GM21381 (cell line): Measurements from ENCODE around the gene CNOT2.
"Not testable (repeated sequence)": the region's sequence is repeated elsewhere in the genome, so short reads cannot be mapped to it uniquely, and the experiment has no call there.

Experiments
- ATAC-seq: cut with Tn5 transposase; IDR thresholded peaks from one replicate; pipeline ENCODE4 v1.9.1; 2021; ENCODE audit warnings: mild to moderate bottlenecking, moderate library complexity; ENCODE audit not compliant: unreplicated experiment

CNOT2 gene

DNA sequence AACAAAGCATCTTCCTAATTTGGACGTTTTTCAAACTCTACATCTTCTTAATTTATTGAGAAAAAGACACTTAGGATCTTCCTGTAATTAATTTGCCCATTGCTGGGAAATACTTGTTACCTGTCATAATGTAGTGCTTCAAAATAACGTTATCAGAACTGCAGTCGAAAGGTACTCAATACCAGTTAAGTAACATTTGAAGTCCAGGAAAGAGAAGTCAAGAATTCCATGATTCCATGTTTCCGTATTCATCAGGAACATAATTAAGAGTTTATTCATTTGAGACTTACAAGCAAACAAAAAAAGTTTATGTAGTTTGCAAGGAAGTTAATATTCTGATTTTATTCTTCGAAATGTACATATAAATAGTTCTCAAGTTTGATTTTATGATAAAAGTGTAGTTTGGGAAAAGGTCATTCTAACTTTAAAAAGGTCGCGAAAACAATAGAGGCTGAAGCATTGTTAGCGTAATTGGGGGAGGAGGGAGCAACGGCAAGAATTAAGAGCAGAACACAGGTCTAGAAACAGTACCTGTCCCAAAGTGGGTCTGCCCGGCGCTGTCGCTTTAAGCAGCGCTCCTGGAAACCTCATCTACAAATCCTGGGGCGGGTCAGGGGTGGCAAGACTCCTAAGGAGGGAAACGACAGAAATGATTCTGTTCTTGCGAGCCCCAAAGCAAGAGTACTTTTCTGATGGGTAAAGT is 121.6 kb downstream of the CNOT2 start:
- ATAC-seq, result no peak

DNA sequence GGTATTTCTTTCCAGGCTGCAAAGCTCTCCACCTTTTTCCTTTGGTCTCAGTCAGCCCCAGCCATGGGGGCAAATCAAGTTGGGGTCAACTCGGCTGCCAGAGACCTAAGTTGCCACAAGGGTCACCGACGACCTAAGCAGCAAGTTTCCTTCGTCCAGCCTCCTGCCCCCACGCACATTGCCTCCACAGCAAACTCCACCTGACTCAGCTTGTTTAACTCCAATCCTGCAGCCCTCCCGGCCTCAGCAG is 122.1 kb downstream of the CNOT2 start:
- ATAC-seq, result no peak

DNA sequence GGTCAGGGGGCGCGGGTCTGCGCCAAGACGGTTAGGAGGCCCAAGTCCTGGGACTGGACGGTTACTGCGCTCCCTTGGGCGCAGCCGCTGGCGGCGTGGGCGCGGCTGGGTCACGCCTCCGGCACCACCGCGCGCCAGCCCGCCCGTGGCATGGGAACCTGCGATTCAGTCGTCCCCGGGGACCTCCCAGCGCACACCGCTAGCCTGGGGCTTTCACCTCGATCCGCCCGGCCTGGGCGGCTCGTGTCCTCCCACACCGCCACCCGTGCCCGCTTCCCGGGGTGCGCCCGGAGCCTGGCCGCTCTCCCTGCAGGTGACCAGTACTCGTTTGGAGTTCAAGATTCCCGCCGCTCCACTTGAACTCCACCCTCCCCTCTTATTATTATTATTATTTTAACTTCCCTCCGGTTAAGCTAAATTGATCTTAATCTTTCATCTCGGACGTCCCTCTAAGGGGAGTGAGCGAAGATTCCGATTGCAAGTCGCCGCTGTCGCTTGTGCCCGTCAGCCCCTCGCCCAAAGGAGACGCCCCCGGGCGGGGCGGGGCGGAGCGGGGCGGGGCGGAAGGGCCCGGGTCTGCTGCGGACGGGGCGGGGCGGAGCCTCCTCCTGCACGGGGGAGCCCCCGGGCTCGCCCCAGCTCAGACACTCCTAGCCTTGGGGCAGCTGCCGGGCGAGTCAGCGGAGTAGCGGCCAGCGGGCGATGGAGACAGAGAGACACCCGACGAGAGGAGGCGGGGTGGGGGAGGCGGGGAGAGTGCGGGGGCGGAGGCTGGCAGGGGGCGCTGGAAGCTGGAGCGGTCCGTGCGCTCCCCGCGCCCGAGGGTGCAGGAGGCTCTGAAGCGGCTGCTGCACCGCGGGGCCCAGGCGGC is 122.7 kb downstream of the CNOT2 start, which contains the start of gene KCNMB4:
TSS of gene KCNMB4 (plus strand) at position 643 of the 871 bp plus-strand sequence. CDS start 445 bp downstream, outside the sequence.
- ATAC-seq, result peak; percentile 81

DNA sequence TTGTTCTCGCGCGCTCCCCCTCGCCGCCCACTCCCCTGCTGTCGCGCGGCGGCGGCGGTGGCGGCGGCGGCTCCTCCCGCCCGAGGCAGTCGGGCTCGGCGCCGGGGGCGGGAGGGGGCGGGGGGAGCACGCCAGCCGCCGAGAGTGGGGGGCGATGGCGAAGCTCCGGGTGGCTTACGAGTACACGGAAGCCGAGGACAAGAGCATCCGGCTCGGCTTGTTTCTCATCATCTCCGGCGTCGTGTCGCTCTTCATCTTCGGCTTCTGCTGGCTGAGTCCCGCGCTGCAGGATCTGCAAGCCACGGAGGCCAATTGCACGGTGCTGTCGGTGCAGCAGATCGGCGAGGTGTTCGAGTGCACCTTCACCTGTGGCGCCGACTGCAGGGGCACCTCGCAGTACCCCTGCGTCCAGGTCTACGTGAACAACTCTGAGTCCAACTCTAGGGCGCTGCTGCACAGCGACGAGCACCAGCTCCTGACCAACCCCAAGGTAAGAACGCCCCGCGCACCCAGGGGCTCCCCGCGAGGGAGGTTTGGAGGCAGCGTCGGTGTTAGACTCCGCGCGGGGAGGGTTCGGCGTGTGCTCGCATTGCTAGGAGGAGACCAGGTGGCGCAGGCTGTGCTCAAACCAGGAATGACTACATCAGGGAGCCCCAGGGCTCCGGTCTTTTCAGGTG is 123.5 kb downstream of the CNOT2 start:
- peak; percentile 42 for ATAC-seq

DNA sequence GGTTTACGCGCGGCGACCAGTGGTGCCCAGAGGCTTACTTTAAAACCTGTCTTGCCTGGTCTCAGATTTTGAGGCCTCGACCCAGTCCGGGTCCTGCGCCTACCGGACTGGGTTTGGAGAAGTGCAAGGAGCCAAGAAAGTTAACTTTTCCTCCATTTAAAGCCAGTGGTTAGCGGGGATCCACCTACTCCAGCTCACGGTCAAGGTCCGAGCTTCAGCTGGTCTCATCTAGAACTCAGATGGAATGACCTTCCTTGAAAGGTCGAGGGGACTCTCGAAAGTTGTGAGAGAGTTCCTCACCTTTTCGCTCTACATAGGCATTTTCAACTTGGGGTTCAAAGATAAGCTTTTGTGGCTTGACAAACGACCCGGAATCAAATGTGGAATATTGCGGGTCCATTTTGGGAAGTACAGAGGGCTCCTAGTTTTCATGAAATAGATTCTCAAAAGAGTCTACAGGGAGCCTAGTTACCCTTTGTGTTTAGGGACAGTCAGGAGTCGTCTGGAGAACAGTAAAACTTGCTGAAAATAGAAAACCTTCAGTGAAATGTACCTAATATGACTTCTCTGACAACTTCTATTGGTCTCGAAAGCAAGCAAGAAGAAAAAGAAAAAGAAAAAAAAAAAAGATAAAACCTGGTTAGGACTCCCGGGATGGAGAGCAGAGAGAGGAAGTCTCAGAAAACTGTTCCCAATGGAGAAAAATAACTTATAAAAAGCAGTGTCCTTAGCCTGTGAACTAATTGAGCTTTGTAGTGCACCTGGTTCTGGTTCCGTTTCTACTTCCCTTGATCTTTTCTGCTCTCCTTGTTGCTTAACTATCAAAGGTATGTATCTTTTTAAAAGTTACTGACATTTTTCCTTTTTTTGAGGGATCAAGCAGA is 124.3 kb downstream of the CNOT2 start:
- ATAC-seq, result no peak

DNA sequence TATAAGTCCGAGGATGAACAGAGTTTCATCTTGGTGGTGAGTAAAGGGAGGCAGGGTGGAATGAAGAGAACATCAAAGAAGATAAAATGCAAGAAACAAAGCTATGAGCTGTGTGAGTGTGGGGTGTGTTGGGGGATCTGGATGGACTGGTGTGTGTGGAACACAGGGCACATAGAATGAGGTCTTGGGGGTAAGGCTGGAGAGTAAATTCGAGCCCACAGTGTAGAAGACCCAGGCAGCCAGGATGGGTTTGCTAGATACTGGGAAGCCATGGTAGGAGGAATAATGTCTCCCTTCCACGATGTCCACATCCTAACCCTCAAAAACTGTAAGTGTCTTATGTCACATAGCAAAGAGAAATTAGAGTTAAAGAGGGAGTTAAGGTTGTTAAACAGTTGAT is 129.6 kb downstream of the CNOT2 start:
- ATAC-seq, result no peak

DNA sequence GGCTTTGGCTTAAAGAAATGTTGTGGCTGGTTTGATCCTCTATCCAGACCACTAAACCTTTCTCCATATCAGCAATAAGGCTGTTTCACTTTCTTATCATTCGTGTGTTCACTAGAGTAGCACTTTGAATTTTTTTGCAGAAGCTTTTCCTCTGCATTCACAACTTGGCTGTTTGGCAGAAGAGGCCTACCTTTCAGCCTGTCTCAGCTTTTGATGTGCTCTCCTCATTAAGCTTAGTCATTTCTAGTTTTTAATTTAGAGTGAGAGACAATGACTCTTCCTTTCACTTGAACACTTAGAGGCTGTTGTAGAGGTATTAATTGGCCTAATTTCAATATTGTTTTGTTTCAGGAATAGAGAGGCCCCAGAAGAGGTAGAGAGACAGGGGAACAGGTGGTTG is 136.6 kb downstream of the CNOT2 start:
- no peak for ATAC-seq

DNA sequence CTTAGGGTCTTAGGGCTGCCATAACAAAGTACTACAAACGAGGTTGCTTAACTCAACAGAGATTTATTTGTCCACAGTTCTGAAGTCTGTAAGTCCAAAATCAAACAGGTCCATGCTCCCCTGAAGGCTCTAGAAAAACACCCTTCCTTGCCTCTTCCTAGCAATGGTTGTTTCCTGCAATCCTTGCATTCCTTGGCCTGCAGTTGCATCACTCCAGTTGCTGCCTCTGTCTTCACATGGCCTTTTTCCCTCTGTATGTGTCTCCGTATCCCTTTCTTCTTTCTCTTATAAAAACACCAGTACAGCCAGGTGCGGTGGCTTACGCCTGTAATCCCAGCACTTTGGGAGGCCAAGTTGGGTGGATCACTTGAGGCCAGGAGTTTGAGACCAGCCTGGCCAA is 140.3 kb downstream of the CNOT2 start:
- ATAC-seq, result no peak

DNA sequence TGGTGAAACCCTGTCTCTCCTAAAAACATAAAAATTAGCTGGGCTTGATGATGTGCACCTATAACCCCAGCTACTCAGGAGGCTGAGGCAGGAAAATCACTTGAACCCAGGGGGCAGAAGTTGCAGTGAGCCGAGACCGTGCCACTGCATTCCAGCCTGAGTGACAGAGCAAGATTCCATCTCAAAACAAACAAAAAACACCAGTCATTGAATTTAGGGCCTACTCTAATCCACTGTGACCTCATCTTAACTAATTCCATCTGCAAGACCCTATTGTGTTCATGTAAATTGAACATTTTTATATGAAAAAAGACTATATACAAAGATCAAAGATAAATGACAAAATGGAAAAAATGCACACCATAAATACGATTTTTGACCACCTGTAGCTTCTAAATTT is 140.7 kb downstream of the CNOT2 start:
- ATAC-seq, result no peak

DNA sequence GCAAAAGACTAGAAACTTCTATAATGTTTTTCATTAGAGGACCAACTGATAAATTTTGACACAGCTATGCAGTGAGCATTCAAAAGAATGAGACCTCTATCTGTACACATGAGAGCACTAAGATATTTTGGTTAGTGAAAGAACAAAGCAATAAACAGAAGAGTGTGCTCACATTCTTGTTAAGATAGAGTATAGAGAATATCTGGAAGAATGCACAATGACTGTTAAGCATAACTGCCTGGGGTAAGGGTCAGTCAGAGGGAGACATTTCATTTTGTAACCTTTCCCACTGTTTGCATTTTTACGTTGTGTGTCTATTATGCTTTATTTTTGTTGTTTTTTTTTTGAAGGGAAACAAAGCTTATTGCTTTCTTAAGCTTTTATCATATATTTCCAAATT is 143.5 kb downstream of the CNOT2 start:
- no peak for ATAC-seq

DNA sequence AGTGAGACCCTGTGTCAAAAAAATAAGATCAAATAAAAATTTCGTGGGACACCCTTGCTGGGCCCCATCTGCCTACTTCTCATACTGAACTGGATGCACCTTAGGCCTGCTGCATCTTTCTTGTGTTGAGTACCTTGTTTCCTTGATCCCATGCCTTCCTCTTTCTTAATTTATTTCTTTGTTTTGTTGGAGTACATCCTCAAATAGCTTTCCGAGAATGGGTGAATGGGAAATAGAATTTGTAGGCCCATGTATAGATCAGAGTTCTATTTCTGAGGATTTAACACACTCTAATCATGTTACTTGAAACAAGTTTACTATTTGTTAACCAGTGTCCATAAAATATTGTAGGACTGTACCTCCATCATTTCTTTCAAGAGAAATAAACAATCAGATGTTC is 146.4 kb downstream of the CNOT2 start:
- ATAC-seq, result no peak

DNA sequence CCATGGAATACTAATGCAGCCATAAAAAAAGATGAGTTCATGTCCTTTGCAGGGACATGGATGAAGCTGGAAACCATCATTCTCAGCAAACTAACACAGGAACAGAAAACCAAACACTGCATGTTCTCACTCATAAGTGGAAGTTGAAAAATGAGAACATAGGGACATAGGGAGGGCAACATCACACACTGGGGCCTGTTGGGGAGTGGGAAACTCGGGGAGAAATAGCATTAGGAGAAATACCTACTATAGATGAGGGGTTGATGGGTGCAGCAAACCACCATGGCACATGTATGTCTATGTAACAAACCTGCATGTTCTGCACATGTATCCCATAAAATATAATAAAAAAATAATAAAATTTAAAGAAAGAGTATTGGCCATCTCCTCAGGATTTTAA is 149.4 kb downstream of the CNOT2 start:
- not testable (repeated sequence) for ATAC-seq

DNA sequence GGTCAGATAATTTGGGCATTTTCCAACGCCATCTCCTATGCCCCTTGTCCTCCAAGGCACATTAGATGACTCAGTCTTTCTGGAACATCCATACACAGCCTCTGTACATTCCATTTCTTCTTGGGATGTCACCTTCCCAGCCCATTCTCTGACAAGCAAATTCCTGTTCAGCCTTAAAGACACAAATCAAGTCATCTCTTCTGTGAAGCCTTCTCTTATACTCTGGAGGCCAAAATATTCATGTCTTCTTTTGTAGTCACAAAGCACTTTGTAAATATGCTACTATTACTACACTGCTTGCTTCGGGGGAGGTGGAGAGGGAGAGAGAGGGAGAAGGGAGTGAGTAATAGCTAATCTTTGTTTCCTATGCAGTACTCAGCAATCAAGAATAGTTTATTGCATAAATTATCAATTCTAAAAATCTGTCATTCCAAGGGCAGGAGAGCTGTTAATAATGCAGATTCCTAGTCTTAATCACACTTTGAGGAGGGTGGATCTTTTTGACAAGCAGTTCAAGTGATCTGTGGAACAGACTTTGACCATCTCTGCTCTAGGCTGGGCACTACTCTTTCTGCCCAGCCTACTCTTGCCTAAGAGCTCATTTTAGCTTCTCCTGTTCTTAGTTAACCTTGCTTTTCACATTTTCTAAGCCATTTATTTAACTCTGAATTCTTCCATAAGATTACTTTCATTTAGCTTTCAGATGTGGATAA is 150.7 kb downstream of the CNOT2 start:
- no peak for ATAC-seq

DNA sequence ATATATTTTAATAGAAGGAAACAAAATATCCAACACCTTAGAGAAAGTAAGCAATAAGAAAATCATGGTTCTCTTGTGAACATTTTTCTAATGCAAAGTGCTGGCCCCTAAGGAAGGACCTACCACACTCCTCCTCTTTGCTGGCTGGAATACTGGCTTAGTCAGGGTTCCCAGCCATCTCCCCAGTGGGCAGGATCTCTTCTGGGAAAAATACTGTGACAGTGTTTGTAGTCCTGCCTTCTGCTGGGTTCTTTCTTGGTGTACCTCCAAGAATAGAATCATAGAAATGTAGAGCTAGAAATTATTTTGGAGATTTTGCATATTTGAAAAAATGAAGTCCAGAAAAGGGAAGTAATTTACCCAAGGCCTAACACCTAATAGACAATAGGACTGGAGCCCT is 154.8 kb downstream of the CNOT2 start:
- no peak for ATAC-seq

DNA sequence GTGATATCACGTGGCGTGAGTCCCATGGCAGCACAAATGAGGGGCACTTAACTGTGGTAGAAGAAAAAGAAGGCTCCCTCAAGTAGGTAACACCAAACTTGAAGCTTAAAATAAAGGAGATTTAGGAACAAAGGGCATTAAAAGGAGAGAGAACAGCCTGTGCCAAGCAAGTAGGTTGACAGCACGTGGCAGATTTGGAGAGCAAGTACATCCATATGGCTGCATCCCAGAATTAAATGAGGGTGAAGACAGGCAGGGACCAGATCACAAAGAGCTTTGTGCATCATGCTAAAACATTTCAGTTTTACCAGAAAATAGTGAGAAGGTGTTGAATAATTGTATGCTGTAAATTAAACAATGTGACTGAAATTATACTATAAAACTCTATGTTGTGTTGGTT is 155.6 kb downstream of the CNOT2 start:
- no peak for ATAC-seq

DNA sequence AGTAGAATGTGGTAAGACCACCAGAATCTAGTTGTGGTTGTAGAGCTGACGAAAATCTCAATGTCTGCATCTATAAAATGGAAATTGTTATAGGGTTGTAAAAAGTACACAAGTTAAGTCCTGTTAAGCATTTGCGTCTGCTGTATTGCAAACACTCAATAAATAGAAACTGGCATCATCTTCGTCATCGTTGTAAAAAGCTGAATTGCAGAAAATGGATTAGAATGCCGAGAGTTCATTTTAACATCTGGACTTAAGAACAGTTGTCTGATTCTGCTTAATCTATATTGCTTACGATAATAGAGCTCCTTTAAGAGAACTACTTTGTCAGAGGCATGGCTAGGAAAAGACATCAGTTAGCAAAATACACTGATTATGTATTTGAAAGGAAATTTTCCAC is 156.1 kb downstream of the CNOT2 start:
- ATAC-seq, result no peak

DNA sequence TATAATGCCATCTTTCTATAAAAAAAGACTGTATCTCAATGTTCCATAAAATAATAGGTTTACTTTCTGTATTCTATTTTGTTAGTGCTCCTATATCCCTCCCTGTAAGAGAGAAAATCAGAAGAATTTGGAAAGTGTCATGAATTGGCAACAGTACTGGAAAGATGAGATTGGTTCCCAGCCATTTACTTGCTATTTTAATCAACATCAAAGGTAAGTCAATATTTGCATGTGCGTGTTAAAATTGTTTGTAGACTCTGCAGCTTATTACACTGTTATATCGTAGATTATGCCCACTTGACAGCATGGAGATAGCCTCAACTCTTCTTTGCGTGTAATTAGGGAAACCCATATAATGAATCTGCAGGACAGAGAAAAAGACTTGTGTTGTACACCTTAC is 156.9 kb downstream of the CNOT2 start:
- no peak for ATAC-seq

DNA sequence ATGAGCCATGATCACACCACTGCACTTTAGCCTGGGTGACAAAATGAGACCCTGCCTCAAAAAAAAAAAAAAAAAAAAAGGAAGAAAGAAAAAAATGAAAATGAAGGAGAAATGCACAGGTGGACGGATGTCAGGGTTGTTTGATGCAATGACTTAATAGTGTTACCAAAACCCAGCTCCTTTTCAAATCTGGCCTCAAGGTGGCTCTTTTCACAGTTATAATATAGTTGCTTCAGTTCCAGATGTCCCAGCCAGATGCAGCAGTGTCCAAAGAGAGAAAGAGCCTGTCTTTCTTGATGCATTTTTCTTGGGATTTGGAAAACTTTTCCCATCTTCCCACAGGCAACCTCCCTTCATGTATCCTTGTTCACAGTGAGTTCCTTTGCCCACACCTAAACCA is 159.4 kb downstream of the CNOT2 start:
- ATAC-seq, result no peak

DNA sequence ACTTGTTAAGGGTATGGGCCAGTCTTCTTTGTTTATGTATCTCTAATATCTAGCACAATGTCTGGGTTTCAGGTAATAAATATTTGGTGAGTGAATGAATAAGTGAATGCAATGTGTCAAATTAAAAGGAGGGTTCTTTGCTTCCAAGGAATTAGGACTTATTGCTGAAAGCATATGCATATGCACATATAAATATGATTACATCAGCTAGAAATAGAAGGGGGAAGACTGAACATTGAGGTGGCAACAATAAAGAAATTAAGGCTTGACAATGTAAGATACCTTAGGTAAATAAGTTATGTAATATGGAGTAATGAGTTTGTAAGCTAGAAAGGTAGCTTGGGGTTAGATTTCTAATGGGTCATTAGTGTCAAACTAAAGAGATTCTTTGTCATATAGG is 160.6 kb downstream of the CNOT2 start:
- no peak for ATAC-seq
